HG03520 (cell line): ENCODE results near the gene AGR3.

ENCODE experiments used
- ATAC-seq: cut with Tn5 transposase; IDR thresholded peaks from one replicate; pipeline ENCODE4 v1.9.1; 2021; ENCODE audit warnings: mild to moderate bottlenecking, moderate library complexity; ENCODE audit not compliant: unreplicated experiment

The AGR3 gene

DNA sequence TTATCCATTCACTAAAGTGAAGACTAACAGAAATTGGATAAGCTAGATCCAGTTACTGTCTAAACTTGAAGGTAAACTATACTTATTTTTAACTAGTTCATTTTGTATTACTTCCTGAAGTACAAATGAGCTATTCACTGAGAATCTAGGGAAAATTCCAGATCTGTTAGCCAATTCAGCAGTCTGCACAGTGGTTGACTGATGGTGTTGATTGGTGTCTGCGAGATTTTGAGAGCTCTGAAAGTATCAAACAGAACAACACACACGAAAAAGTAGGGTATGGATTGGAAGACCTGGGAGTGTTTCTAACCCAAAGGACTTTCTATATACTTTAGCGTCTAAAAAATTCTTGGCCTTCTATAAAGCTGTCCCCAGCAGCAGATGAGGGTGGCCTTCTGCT, 43.4 kb downstream of the AGR3 start:
- no peak for ATAC-seq

DNA sequence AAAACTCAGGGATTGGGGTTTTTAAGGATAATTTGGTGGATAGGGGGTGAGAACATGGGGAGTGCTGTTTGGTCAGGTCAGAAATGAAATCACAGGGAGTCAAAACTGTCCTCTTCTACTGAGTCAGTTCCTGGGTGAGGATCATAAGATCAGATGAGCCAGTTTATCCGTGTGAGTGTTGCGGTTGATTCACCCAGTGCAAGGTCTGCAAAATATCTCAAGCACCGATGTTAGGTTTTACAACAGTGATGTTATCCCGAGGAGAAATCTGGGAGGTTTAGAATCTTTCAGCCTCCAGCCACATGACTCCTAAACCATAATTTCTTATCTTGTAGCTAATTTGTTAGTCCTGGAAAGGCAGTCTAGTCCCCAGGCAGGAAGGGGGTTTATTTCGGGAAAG, 45.3 kb downstream of the AGR3 start:
- no peak for ATAC-seq

DNA sequence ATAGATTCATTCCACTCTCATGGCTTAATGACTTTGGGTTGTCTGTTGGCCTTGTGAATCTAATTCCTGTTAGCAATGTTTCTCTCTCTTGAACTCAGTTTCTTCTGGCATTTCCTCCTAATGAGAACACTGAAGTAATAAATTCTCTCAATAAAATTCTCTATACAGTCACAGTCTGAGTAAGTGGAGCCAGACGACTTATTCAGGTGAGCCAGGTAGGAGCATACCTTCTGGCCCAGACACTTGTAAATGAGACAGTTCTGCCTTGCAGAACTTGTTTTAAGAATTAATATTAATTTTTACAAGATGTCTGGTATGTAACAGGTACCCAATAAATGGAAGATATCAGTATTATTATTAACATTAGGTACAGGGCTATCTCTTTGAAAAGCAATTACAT, 48.4 kb downstream of the AGR3 start:
- ATAC-seq: no peak

DNA sequence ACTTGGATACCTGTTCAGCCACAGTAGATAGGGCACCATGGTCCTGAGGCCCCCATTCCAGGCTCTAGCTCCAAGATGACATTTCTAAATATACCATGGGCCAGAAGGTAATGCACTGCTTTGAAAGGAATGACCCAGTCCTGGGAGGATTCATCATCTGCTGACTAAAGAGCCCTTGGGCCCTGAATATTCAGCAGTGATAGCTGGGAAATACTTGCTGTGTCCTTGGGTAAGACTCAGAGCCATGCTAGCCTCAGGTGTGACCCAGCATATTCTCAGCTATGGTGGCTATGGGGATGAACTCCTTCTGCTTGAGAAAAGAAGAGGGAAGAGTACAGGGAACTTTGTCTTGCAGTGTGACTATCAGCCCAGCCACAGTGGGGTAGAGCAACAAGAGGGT, 55.7 kb downstream of the AGR3 start:
- ATAC-seq: no peak

GRCh38 chr7:16822029-16822428, 59.8 kb downstream of the AGR3 start:
- ATAC-seq: no peak

- no peak for ATAC-seq
These were observed 63.1 kb downstream of the AGR3 start for GRCh38 chr7:16818732-16819131.

DNA sequence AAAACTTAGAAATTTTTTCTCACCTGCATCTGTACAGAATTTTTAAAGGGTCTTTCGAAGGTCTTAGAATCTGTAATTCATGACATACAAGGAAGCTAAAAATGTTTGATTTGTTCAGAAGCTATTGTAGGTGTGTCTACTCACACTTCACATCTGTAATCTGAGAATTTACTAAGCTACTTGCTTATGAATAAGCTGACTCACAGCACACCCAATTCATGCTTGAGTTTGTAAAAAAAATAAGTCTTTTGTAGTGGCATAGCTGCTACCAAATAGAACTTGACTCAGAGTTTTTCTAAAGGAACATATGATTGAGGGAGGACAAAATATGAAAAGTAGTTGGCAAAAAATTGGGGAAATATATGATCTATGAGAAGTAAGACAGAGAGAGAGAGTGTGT, 64.2 kb downstream of the AGR3 start:
- ATAC-seq: no peak

- no peak for ATAC-seq
These were observed 65.0 kb downstream of the AGR3 start for GRCh38 chr7:16816824-16817223.

DNA sequence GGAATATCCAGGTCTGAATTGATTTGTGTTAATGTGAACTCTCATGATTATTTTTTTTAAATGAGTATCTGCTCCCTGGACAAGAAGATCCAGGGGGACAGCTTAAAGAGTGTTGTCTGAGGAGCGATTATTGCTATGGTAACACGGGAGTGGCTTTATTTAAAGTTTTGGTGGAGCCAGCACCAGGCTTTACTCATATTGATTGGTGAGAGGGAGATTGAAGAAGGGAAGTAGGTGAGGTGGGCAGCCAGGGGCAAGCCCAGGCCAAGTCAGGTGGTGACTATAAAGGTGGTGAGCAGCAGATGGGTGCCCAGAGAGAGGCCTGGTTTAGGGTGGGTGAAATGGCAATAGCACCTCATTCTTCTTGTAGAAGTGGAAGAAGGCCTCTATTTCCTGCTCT, 66.8 kb downstream of the AGR3 start:
- ATAC-seq: no peak

GRCh38 chr7:16813232-16813616, 68.6 kb downstream of the AGR3 start:
- ATAC-seq: no peak

- no peak for ATAC-seq
These were observed 69.1 kb downstream of the AGR3 start for GRCh38 chr7:16812542-16813231.

GRCh38 chr7:16811551-16811950, 70.2 kb downstream of the AGR3 start:
- ATAC-seq: no peak

GRCh38 chr7:16810573-16810972, 71.2 kb downstream of the AGR3 start:
- no peak for ATAC-seq

GRCh38 chr7:16810112-16810511, 71.7 kb downstream of the AGR3 start:
- ATAC-seq: no peak
